ENCODE data around the gene PLAAT4. TPM values are rescaled to one million over a fixed set of nuclear protein-coding genes. Genes with fewer than 3 reads are reported as not detected.
"Not testable (repeated sequence)": the region's sequence is repeated elsewhere in the genome, so short reads cannot be mapped to it uniquely, and the experiment has no call there.

The PLAAT4 gene
- total RNA-seq, 1 donor from 2014 or later: 6.9 TPM

GRCh38 chr11:63508009-63508408 lies 28.6 kb upstream of the PLAAT4 start:
- no peak for DNase-seq (ENCODE audit: low spot score)
- intact Hi-C loops (cut with DNase I): no loop called here

GRCh38 chr11:63508745-63509144 lies 27.9 kb upstream of the PLAAT4 start:
- DNase-seq (ENCODE audit: low spot score): no peak
- intact Hi-C loops (cut with DNase I): no loop called here

- intact Hi-C loops (cut with DNase I): no loop called here
- DNase-seq (ENCODE audit: low spot score): no peak
These were observed 26.1 kb upstream of the PLAAT4 start for GRCh38 chr11:63510360-63511047.

- no peak for DNase-seq (ENCODE audit: low spot score)
- intact Hi-C loops (cut with DNase I): no loop called here
These were observed 25.4 kb upstream of the PLAAT4 start for GRCh38 chr11:63511048-63511748.

DNA sequence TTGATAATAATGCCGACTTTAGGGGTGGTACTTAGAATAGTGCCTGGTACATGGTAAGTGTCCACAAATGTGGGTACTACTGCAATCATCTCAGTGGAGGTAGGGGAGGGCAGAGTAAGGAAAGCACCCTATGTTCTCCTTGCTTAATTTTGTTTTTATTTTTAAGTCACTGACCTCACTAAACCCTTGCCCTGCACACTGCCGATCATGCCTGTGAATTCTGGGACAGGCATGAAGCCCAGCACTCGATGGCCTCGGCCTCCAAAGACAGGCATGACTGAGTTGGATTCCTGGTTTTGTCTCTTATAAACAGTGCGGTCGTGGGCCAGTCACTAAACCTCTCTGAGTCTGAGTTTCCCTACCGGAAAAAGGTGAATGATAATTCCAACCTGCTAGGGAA lies 23.8 kb upstream of the PLAAT4 start:
- intact Hi-C loops (cut with DNase I): no loop called here
- DNase-seq (ENCODE audit: low spot score): no peak

- no peak for DNase-seq (ENCODE audit: low spot score)
- intact Hi-C loops (cut with DNase I): no loop called here
These were observed 20.5 kb upstream of the PLAAT4 start for GRCh38 chr11:63516109-63516508.

DNA sequence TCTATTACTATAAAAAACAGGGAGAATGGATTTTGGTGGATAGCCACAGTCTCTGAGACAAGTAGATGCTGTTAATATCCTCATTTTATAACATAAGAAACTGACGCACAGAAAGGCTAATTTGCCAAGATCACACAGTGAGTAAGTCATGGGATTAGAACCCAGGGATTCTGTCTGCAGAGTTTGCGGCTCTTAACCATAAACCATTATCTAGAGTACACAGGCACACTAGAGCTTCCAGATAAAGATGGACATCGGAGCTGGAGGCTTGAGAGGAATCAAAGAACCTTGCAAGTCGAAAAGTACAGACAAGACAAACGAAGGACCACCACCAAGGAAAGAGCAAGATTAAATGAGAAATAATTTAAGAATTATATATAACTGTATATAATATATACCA lies 19.5 kb upstream of the PLAAT4 start:
- intact Hi-C loops (cut with DNase I): no loop called here
- no peak for DNase-seq (ENCODE audit: low spot score)

DNA sequence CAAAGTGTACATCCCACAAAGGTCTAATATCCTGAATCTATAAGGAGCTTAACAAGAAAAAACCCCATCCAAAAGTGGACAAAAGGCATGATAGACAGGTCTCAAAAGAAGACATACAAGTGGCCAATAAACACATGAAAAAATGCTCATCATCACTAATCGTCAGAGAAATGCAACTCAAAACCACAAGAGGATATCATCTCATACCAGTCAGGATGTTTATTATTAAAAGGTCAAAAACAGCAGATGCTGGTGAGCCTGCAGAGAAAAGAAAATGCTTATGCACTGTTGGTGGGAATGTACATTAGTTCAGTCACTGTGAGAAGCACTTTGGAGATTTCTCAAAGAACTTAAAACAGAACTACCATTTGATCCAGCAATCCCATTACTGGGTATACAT lies 18.1 kb upstream of the PLAAT4 start:
- intact Hi-C loops (cut with DNase I): no loop called here
- no peak for DNase-seq (ENCODE audit: low spot score)

DNA sequence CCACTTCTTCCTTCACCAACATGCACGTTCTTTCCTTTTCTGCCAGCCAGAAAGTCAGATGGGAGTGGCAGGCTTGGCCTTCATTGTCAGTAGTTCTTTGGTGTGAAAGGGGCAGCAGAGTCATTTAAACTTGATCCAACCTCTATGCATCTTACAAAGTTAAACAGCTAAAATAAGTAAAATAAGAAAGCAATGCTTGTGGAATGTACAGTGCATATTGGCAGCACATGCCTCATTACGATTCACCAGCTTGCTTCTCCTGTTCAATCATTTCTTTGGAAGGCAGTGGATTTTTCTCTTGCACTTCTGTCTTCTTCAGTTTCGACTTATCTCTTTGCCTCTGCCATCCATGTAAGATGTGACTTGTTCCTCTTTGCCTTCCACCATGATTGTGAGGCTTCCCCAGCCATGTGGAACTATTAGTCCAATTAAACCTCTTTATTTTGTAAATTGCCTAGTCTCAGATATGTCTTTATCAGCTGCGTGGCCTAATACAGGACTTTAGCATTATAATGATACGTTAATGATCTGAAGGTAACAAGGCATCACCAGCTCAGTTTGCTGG lies 15.9 kb upstream of the PLAAT4 start:
- intact Hi-C loops (cut with DNase I): no loop called here
- DNase-seq (ENCODE audit: low spot score): no peak

DNA sequence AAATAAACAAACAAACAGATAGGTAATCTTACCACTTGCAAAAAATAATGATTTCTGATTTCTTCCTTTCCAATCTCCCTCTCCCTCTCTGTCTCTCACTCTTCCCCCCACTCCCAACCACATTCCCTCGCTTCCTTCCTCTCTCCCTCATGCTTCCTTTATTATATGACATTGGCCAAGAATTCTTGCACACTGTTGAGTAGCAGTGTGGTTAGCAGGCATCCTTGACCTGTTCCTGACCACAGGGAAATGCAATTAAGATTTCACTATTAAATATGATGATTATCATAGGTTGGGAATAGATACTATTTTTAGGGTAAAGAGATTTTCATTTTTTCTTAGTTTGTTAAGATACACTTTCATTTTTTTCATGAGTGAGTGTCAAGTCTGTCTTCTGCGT lies 14.7 kb upstream of the PLAAT4 start:
- no peak for DNase-seq (ENCODE audit: low spot score)
- intact Hi-C loops (cut with DNase I): no loop called here

DNA sequence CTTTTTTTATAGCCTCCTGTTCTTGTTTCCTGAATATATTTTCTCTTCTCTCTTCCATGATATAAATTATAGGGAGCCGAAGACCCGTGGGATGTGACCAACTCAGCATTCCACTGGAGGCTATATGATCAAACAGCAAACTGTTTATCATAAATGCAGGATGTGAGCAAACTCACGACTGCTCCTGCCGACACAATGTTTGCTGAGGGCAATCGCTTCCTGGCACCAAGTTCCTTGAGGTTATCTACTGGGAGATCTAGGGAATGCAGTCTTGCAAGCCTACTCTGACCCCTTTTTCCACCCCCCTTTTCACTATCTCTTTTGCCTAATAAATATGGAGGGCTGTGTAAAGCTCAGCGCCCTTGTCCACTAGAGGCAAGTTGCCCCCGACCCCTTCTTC lies 13.5 kb upstream of the PLAAT4 start:
- DNase-seq (ENCODE audit: low spot score): no peak
- intact Hi-C loops (cut with DNase I): no loop called here

DNA sequence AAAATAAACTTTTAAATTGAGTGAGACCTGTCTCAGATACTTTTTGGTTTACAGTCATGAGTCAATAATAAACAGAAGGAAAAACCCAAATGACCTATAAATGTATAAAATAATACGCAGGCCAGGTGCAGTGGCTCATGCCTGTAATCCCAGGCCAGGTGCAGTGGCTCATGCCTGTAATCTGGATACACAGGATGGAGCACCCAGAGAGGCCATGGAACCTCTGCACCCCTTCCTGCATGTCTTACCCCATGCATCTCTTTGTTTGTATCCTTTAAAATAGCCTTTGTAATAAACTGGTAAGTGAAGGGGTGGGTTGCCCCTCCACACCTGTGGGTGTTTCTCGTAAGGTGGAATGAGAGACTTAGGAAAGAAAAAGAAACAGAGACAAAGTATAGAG lies 8.9 kb upstream of the PLAAT4 start:
- no peak for DNase-seq (ENCODE audit: low spot score)
- intact Hi-C loops (cut with DNase I): no loop called here

- DNase-seq (ENCODE audit: low spot score); intact Hi-C loops (cut with DNase I): not testable (repeated sequence)
These were observed 8.5 kb upstream of the PLAAT4 start for GRCh38 chr11:63528156-63528555.

- DNase-seq (ENCODE audit: low spot score); intact Hi-C loops (cut with DNase I): not testable (repeated sequence)
These were observed 7.8 kb upstream of the PLAAT4 start for GRCh38 chr11:63528729-63529278.

DNA sequence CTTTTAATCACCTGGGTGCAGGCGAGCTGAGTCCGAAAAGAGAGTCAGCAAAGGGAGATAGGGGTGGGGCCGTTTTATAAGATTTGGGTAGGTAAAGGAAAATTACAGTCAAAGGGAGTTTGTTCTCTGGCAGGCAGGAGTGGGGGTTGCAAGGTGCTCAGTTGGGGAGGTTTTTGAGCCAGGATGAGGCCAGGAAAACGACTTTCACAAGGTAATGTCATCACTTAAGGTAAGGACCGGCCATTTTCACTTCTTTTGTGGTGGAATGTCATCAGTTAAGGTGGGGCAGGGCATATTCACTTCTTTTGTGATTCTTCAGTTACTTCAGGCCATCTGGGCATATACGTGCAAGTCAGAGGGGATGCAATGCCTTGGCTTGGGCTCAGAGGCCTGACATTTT lies 7.2 kb upstream of the PLAAT4 start:
- DNase-seq (ENCODE audit: low spot score); intact Hi-C loops (cut with DNase I): not testable (repeated sequence)

DNA sequence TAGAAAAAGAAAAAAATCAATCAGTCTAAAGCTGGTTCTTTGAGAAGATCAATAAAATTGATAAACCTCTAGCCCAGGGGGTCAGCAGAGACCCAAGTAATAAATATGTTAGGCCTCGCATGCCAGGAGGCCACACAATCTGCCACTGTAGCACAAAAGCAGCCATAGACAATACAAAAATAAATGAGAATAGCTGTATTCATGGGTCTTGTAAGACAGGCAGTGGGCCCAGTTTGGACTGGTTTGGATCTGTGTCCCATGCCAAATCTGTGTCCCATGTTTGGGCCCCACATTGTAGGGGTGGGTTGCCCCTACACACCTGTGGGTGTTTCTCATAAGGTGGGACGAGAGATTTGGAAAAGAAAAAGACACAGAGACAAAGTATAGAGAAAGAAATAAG lies 6.6 kb upstream of the PLAAT4 start:
- DNase-seq (ENCODE audit: low spot score): no peak
- intact Hi-C loops (cut with DNase I): no loop called here

DNA sequence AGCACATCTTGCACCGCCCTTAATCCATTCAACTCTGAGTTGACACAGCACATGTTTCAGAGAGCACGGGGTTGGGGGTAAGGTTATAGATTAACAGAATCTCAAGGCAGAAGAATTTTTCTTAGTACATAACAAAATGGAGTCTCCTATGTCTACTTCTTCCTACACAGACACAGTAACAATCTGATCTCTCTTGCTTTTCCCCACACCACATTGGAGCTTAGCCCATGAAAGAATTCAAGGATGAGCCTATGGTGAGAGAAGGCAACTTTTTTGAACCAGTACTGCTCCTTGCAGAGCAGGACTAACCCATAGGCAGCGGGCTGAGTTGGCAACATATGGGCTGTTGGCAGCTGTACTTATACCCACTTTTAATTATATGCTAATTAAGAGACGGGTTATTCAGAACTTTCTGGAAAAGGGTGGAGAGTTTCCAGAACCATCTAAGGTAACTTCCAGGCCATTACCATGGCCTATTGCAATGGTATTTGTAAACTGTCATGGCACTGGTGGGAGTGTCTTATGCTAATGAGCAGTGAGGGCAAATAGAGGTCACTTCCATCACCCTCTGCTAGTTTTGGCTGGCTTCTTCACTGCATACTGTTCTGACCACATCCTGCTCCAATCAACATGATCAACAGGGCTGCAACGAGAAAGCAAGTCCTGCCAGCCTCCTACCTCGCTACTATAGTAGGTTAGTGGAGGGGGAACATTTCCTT lies 5.4 kb upstream of the PLAAT4 start:
- DNase-seq (ENCODE audit: low spot score); intact Hi-C loops (cut with DNase I): not testable (repeated sequence)

- intact Hi-C loops (cut with DNase I): no loop called here
- DNase-seq (ENCODE audit: low spot score): no peak
These were observed 4.5 kb upstream of the PLAAT4 start for GRCh38 chr11:63532117-63532516.

- DNase-seq (ENCODE audit: low spot score): no peak
- intact Hi-C loops (cut with DNase I): no loop called here
These were observed 3.7 kb upstream of the PLAAT4 start for GRCh38 chr11:63532799-63533475.

GRCh38 chr11:63534076-63534475 lies 2.5 kb upstream of the PLAAT4 start:
- intact Hi-C loops (cut with DNase I): no loop called here
- DNase-seq (ENCODE audit: low spot score): no peak

Data from cardiac septum (tissue), 1 donor.